MM.1S (cell line): Measurements from ENCODE around the gene C2orf15.

Experiments
- DNase-seq: peaks from one replicate; pipeline ENCODE4 v3.0.0-alpha.2; 2015
- H2AFZ ChIP-seq: fragments of 300-600 bp; sonication (generic); 2 replicates; pipeline ENCODE4 v1.6.0; 2016; ENCODE audit warnings: antibody characterized with exemption, low read length
- H3F3A ChIP-seq: fragments of 300-600 bp; sonication (generic); 2 replicates; pipeline ENCODE4 v1.6.1; 2016; ENCODE audit warnings: mild to moderate bottlenecking, antibody characterized with exemption, low read length, moderate library complexity, mixed read lengths; ENCODE audit not compliant: insufficient read depth
- H3K27ac ChIP-seq: fragments of 300-600 bp; sonication (generic); 2 replicates; pipeline ENCODE4 v1.5.1; 2016; ENCODE audit warnings: mild to moderate bottlenecking, low read length
- H3K27me3 ChIP-seq: fragments of 300-600 bp; sonication (generic); replicated peaks from 2 replicates; pipeline ENCODE4 v1.6.0; 2016; ENCODE audit warnings: low read length; ENCODE audit not compliant: insufficient read depth
- H3K36me3 ChIP-seq: fragments of 300-600 bp; sonication (generic); replicated peaks from 2 replicates; pipeline ENCODE4 v1.6.1; 2016; ENCODE audit warnings: mild to moderate bottlenecking, low read length, mixed read lengths; ENCODE audit not compliant: insufficient read depth
- H3K4me1 ChIP-seq: fragments of 300-600 bp; sonication (generic); 2 replicates; pipeline ENCODE4 v1.6.1; 2016; ENCODE audit warnings: low read length, mixed read lengths
- H3K4me2 ChIP-seq: fragments of 300-600 bp; sonication (generic); 2 replicates; pipeline ENCODE4 v1.6.0; 2016; ENCODE audit warnings: low read depth, low read length
- H3K4me3 ChIP-seq: fragments of 300-600 bp; sonication (generic); 2 replicates; pipeline ENCODE4 v1.5.1; 2016; ENCODE audit warnings: low read length, mixed read lengths
- H3K79me2 ChIP-seq: fragments of 300-600 bp; sonication (generic); 2 replicates; pipeline ENCODE4 v1.6.1; 2016; ENCODE audit warnings: mixed run types, low read length, mixed read lengths
- H3K9ac ChIP-seq: fragments of 300-600 bp; sonication (generic); 2 replicates; pipeline ENCODE4 v1.6.1; 2016; ENCODE audit warnings: low read length, mixed read lengths
- H3K9me2 ChIP-seq: fragments of 300-600 bp; sonication (generic); replicated peaks from 2 replicates; pipeline ENCODE4 v1.6.1; 2016; ENCODE audit warnings: mild to moderate bottlenecking, low read length, mixed read lengths; ENCODE audit not compliant: insufficient read depth
- H3K9me3 ChIP-seq: fragments of 300-600 bp; sonication (generic); replicated peaks from 2 replicates; pipeline ENCODE4 v1.6.1; 2016; ENCODE audit warnings: mild to moderate bottlenecking, low read length, mixed read lengths; ENCODE audit not compliant: insufficient read depth
- H4K20me1 ChIP-seq: fragments of 300-600 bp; sonication (generic); 2 replicates; pipeline ENCODE4 v1.6.1; 2016; ENCODE audit warnings: mild to moderate bottlenecking, low read length, moderate library complexity, mixed read lengths; ENCODE audit not compliant: insufficient read depth
- EZH2 ChIP-seq: fragments of 300-600 bp; sonication (generic); optimal IDR thresholded peaks from 2 replicates; pipeline ENCODE3; 2017; ENCODE audit warnings: low read depth, mild to moderate bottlenecking, antibody characterized with exemption, low read length, mixed read lengths
- EZH2phosphoT487 ChIP-seq: fragments of 300-600 bp; sonication (generic); IDR thresholded peaks from 2 replicates; pipeline ENCODE4 v1.6.1; 2018; ENCODE audit warnings: antibody characterized with exemption, low read length
- TF ChIP-seq, protein P1 (sequence below): fragments of 300-600 bp; sonication (generic); IDR thresholded peaks from 2 replicates; pipeline ENCODE4 v1.5.1; 2016; ENCODE audit warnings: antibody characterized with exemption, low read length, mixed read lengths

The C2orf15 gene

DNA sequence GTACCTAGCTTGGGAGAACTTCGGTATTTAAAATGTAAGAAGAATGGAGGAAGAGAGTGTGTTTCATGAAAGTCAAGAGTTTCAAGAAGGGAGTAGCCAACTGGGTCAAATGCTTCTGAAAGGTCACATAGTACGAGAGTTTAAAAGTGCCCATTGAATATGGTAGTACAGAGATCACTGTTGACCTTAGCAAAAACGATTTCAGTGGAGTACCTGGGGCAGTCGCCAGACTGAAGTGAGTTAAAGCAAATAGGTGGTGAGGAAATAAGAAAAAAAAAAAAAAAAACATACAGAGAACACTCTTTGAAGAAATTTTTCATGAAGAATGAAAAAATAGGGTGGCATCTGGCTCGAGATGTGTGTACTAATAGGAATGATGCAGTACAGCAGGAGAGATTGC, 24.7 kb downstream of the C2orf15 start:
- H3K9ac ChIP-seq: no peak overlapping the region
- peaks cover 2% of the 10 kb centered on the region; the same call in 1 of the 2 replicates for H3K36me3 ChIP-seq
- H3K27me3 ChIP-seq: no peaks in the 10 kb centered on the region
- no peak overlapping the region for H3K4me3 ChIP-seq
- H3K79me2 ChIP-seq: no peaks in the 10 kb centered on the region
- H3K4me1 ChIP-seq: no peaks in the 10 kb centered on the region; the same call in 1 of the 2 replicates
- no peak overlapping the region for H2AFZ ChIP-seq
- H3K27ac ChIP-seq: no peak overlapping the region
- TF ChIP-seq EZH2 (no peak), EZH2phosphoT487 (no peak)
- TF ChIP-seq, protein P1, sequence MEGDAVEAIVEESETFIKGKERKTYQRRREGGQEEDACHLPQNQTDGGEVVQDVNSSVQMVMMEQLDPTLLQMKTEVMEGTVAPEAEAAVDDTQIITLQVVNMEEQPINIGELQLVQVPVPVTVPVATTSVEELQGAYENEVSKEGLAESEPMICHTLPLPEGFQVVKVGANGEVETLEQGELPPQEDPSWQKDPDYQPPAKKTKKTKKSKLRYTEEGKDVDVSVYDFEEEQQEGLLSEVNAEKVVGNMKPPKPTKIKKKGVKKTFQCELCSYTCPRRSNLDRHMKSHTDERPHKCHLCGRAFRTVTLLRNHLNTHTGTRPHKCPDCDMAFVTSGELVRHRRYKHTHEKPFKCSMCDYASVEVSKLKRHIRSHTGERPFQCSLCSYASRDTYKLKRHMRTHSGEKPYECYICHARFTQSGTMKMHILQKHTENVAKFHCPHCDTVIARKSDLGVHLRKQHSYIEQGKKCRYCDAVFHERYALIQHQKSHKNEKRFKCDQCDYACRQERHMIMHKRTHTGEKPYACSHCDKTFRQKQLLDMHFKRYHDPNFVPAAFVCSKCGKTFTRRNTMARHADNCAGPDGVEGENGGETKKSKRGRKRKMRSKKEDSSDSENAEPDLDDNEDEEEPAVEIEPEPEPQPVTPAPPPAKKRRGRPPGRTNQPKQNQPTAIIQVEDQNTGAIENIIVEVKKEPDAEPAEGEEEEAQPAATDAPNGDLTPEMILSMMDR: no peak
- no peaks in the 10 kb centered on the region for H3K9me2 ChIP-seq
- 0 out of 2 replicates have a peak, but pooled peaks cover 3% of the 10 kb centered on the region for H3F3A ChIP-seq
- H3K4me2 ChIP-seq: no peak overlapping the region
- DNase-seq: no peak
- H3K9me3 ChIP-seq: no peaks in the 10 kb centered on the region
- no peaks in the 10 kb centered on the region for H4K20me1 ChIP-seq

DNA sequence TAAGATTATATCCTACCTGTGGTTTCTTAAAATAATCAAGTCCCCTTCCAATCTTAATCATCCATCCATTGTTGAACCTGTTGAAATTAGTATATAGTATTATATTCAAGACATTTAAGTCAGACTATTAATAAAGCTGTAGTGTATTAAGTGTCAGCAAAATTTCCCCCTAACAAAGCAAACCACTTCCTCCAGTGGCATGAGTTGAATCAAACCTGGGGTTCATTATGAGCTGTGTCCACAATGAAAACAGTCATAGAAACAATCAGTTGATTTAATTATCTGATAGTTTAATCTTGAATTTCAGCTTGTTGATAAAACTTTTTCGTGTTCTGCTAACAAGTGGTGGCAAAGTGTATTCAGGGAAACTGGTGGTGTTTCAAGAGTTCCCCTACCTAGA, 28.0 kb downstream of the C2orf15 start:
- no peak overlapping the region for H3K9ac ChIP-seq
- no peak overlapping the region for H3K4me2 ChIP-seq
- H3K36me3 ChIP-seq: peaks cover 2% of the 10 kb centered on the region; the same call in 1 of the 2 replicates
- peaks cover 3% of the 10 kb centered on the region; the same call in 1 of the 2 replicates for H3K79me2 ChIP-seq
- H3K9me2 ChIP-seq: no peaks in the 10 kb centered on the region
- no peaks in the 10 kb centered on the region for H3F3A ChIP-seq
- H3K9me3 ChIP-seq: no peaks in the 10 kb centered on the region
- no peak overlapping the region for H2AFZ ChIP-seq
- no peaks in the 10 kb centered on the region; the same call in 1 of the 2 replicates for H3K4me1 ChIP-seq
- TF ChIP-seq, protein P1: no peak
- TF ChIP-seq EZH2phosphoT487 (no peak), EZH2 (no peak)
- no peak overlapping the region for H3K4me3 ChIP-seq
- no peaks in the 10 kb centered on the region for H3K27me3 ChIP-seq
- H4K20me1 ChIP-seq: no peaks in the 10 kb centered on the region
- DNase-seq: peak; percentile 28
- no peak overlapping the region for H3K27ac ChIP-seq

DNA sequence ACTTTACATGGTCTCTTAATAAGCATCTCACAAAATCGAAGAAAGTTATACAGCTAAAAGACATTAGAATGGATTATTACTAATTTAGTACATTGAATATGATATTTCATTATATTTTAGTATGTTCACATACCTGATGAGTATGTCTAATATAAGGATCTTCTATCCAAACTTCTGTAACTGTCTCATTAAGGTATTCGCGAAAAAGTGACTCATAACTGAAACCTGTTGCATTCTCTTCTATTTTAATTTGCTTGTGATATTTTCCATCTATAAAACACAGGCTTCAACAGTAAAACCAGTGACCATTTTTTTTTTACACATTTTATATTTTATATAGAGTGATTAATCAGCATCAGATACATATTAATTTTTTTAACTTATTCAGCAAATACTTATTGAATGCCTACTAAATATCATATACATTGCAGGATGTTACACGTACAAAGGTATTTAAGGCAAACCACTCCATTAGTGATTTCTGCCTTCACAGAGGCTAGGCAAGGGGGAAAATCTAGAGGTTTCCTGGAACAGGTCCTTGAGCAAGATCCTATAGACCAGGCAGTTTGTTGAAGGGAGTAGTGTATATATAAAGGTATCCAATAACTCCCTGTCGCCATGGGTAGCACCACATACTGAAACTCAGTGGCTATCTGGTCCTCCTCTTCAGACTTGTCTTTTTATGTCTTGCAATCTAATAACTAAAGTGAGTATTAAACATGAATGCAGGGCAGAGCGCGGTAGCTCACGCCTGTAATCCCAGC, 30.1 kb downstream of the C2orf15 start:
- Histone ChIP-seq H3F3A (no peaks in the 10 kb centered on the region), H3K79me2 (peaks cover 13% of the 10 kb centered on the region), H3K27ac (no peak overlapping the region), H2AFZ (no peak overlapping the region), H3K9me2 (no peaks in the 10 kb centered on the region), H3K36me3 (peaks cover 2% of the 10 kb centered on the region; the same call in 1 of the 2 replicates), H3K27me3 (no peaks in the 10 kb centered on the region), H3K4me2 (no peak overlapping the region), H3K4me1 (no peaks in the 10 kb centered on the region; the same call in 1 of the 2 replicates), H4K20me1 (no peaks in the 10 kb centered on the region), H3K9ac (no peak overlapping the region), H3K9me3 (no peaks in the 10 kb centered on the region), H3K4me3 (no peak overlapping the region)
- DNase-seq: no peak
- TF ChIP-seq, protein P1: no peak
- TF ChIP-seq EZH2 (no peak), EZH2phosphoT487 (no peak)
